HG03196 (cell line): ENCODE data around the gene COPS8.

Experiments used
- ATAC-seq: cut with Tn5 transposase; IDR thresholded peaks from one replicate; pipeline ENCODE4 v1.9.1; 2021; ENCODE audit not compliant: unreplicated experiment

The COPS8 gene

DNA sequence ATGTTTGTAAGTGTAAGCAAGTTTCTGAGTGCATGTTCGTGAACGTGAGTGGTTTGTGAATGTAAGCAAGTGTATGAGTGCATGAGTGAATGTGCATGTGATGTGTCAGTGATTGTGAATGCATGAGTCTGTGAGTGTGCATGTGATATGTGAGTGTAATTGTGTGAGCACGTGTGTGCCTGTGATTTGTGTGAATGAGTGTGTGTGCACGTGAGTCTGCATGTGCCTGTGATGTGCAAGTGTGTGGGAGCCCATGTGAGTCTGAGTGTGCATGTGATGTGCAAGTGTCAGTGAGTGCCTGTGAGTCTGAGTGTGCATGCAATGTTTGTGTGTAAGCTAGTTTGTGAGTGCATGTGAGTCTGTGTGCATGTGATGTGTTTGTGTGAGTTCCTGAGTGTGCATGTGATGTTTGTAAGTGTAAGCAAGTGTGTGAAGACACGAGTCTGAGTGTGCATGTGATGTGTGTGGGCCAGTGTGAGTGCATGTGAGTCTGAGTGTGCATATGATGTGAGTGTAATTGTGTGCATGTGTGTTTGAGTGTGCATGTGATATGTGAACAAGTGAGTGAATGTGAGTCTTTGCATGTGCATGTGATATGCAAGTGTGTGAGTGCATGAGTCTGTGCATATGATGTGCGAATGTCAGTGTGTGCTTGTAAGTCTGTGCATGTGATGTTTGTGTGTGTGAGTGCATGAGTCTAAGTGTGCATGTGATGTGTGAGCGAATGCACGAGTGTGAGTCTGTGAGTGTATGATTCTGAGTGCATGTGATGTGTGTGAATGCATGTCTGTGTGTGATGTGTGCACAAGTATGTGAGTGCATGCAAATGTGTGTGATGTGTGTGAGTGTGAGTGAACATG is 45.1 kb downstream of the COPS8 start:
- ATAC-seq = no peak

- no peak for ATAC-seq
Measured at GRCh38 chr2:237131749-237132533, 46.3 kb downstream of the COPS8 start.

DNA sequence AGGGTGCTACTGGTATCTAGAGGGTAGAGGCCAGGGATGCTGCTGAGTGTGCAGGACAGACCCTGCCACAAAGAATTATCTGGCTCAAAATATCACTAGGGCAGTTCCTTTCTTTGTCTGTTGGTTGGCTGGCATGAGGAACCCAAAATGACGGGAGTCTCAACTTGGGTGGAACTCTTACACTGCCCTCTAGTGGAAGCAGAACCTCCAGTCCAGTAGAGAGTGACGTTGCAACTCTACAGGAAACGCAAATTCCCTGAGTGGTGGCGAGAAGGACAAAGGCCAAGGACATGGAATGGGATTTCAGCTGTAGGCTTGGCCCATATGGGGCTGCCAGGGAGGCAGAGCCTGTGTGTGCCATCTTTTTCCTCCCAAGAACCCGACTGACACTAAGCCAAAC is 47.1 kb downstream of the COPS8 start:
- no peak for ATAC-seq

DNA sequence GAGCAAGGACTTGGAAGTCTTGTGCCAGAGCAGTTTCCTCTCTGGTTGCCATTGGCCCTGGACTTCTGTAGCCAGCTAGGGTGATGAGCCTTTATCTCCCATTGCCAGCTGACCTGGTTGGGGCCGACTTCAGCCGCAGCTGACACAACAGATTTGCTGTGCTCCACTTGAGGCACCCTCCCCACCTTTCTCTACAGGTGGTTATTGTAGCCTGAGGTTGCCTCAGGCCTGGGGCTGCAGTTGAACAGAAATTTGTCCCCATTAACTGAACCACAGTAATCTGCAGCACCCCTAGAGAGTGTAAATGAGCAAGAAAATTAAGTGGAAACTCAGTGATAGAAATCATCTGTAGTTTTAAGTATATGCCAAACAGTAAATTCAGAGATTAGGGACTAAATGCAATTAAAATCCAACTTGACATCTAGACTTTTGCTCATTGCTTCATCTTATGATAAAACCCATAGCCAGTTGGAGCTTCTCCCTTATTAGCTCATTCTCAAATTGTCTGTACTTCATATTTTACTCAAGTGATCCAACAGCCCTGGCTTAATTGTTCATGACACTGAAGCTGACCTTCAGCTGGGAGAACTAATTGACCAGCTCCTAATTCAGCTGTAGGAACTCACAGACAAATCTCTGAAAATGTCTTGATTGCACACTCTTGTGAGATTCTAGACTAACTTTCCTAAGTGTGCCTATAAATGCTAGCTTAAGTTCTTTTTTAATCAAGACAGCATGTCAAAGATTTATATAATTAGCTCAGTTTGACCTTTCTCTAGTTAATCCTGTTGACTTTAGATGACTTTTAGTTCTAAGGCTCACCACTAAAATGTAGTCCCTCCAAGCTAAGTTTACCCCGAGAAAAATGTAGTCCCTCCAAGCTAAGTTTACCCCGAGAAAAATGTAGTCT is 48.9 kb downstream of the COPS8 start:
- ATAC-seq = no peak

GRCh38 chr2:237136824-237137223 is 51.1 kb downstream of the COPS8 start:
- no peak for ATAC-seq

DNA sequence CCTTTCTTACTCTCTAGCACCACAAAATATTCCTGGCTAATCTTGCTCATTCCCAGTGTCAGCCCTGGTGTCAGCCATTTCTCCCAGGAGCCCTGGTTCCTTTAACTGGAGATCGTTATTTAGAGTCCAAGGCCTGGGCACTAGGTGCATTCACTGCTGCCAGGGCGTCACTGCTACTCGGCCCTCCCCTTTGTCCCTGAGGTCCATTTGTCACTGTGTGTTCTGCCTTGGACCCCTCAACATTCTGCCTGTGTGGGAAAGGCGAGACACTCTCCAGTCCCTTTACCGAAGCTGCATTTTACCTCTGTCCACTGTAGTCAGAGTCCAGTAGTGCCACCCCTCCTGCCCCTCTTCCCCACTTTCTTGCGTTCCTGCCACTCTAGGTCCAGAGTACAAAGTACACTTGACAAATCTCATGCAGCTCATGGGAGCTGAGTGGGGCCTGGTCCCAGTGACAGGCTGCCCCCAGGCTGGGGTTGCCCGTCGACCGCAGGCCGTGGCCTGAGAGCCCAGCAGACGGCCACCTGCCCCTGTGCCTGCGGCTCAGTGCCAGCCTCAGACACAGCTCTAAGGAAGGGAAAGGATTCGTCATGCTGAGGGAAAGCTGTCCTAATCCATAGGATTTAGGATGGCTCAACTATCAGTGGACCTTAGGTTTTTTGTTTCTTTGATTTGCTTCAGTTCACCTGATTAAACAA is 52.1 kb downstream of the COPS8 start:
- ATAC-seq = no peak

GRCh38 chr2:237139123-237139675 is 53.5 kb downstream of the COPS8 start:
- ATAC-seq = no peak

DNA sequence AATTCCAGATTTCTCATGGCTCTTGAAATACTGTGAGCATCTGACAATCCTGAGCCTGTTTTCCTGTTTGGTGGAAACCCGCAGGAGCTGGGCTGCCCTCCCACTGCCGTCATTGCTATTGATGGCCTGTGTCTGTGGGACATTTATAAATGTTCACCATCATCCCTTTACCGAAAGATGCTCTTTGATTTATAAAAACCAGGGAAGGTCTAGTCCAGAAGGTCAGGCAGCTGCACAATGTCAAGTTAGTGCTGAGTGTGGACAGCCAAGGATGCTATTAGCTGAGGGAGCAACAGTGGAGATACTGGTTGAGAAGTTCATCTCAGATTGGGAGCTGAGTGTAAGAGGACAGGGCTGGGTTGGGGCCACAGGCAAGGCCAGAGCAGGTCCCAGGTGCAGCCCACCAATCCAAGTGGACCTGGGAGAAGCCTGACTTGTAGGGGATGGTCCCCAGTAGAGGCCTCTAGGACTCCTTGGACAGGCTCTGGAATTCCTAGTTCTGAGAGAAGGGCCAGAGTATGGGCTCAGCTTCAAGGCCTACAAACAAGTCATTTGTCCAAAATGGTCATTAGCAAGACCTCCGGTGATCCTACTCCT is 55.1 kb downstream of the COPS8 start:
- no peak for ATAC-seq

GRCh38 chr2:237141571-237142051 is 55.9 kb downstream of the COPS8 start:
- no peak for ATAC-seq

GRCh38 chr2:237143118-237143517 is 57.4 kb downstream of the COPS8 start:
- no peak for ATAC-seq

GRCh38 chr2:237143676-237144440 is 58.2 kb downstream of the COPS8 start:
- ATAC-seq = no peak

- no peak for ATAC-seq
Measured at GRCh38 chr2:237144516-237144915, 58.8 kb downstream of the COPS8 start.

DNA sequence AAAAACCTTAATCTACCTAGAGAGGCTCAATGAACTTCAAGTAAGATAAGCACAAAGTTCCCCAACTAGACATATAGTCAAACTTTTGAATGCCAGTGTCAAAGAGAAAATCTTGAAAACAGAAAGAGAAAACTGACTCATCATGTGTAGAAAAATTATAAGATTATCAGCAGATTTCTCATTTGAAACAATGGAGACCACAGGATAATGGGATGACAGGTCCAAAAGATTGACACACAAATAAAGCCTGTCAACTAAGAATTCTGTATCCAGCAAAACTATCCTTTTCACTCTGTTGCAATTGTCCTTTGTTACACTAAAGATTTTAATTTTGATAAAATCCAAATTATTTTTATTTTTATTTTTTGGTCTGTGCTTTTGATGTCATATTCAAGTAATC is 61.6 kb downstream of the COPS8 start:
- no peak for ATAC-seq

GRCh38 chr2:237148624-237149023 is 62.9 kb downstream of the COPS8 start:
- no peak for ATAC-seq

- no peak for ATAC-seq
Measured at GRCh38 chr2:237149425-237149824, 63.7 kb downstream of the COPS8 start.
